Measurements from ENCODE around the gene CSGALNACT2. TPM values are rescaled to one million over a fixed set of nuclear protein-coding genes. Genes with fewer than 3 reads are reported as not detected.

Gene CSGALNACT2
- total RNA-seq, 2 experiments from 2014 or later: 38.0 to 39.7 TPM

GRCh38 chr10:43208147-43209073 is 70.2 kb downstream of the CSGALNACT2 start:
- Mint-ChIP-seq H3K4me1 (peaks cover 4% of the 10 kb centered on the region), H3K9me3 (ENCODE audit: low read depth) (no peaks in the 10 kb centered on the region), H3K4me3 (no peak overlapping the region), H3K27ac (no peak overlapping the region), H3K36me3 (no peaks in the 10 kb centered on the region), H3K27me3 (no peaks in the 10 kb centered on the region)
- CTCF ChIA-PET: interaction anchor here (10.8 kb wide), 1 partner anchor 12 kb away, joined by 176 read pairs; no protein-coding TSS in a partner anchor
- DNase-seq (peak; percentile 38), ATAC-seq (no peak)

GRCh38 chr10:43209074-43209455 is 70.8 kb downstream of the CSGALNACT2 start:
- no peaks in the 10 kb centered on the region for H3K36me3 Mint-ChIP-seq
- no peaks in the 10 kb centered on the region for H3K9me3 Mint-ChIP-seq (ENCODE audit: low read depth)
- DNase-seq (no peak), ATAC-seq (no peak)
- H3K4me3 Mint-ChIP-seq: no peak overlapping the region
- CTCF ChIA-PET: no interaction called here
- H3K27ac Mint-ChIP-seq: no peak overlapping the region
- H3K4me1 Mint-ChIP-seq: peaks cover 4% of the 10 kb centered on the region
- no peaks in the 10 kb centered on the region for H3K27me3 Mint-ChIP-seq

GRCh38 chr10:43209651-43210141 is 71.5 kb downstream of the CSGALNACT2 start:
- no peaks in the 10 kb centered on the region for H3K9me3 Mint-ChIP-seq (ENCODE audit: low read depth)
- CTCF ChIA-PET: interaction anchor here (1.6 kb wide), 1 partner anchor 8 kb away, joined by 6 read pairs; no protein-coding TSS in a partner anchor
- H3K4me1 Mint-ChIP-seq: peaks cover 4% of the 10 kb centered on the region
- no peak for ATAC-seq
- peak; percentile 21 for DNase-seq
- no peaks in the 10 kb centered on the region for H3K27me3 Mint-ChIP-seq
- H3K36me3 Mint-ChIP-seq: no peaks in the 10 kb centered on the region
- no peak overlapping the region for H3K27ac Mint-ChIP-seq
- no peak overlapping the region for H3K4me3 Mint-ChIP-seq

- Mint-ChIP-seq H3K9me3 (ENCODE audit: low read depth) (no peaks in the 10 kb centered on the region), H3K36me3 (no peaks in the 10 kb centered on the region), H3K27ac (no peak overlapping the region), H3K4me1 (no peaks in the 10 kb centered on the region), H3K4me3 (no peak overlapping the region), H3K27me3 (no peaks in the 10 kb centered on the region)
- ATAC-seq (no peak), DNase-seq (no peak)
- CTCF ChIA-PET: interaction anchor here (1.6 kb wide), 1 partner anchor 9 kb away, joined by 6 read pairs; no protein-coding TSS in a partner anchor
Observed at GRCh38 chr10:43210556-43210955, 72.3 kb downstream of the CSGALNACT2 start.

GRCh38 chr10:43211030-43211429 is 72.8 kb downstream of the CSGALNACT2 start:
- no peaks in the 10 kb centered on the region for H3K27me3 Mint-ChIP-seq
- no peaks in the 10 kb centered on the region for H3K9me3 Mint-ChIP-seq (ENCODE audit: low read depth)
- no peak overlapping the region for H3K4me3 Mint-ChIP-seq
- DNase-seq (no peak), ATAC-seq (no peak)
- no peak overlapping the region for H3K27ac Mint-ChIP-seq
- no peaks in the 10 kb centered on the region for H3K36me3 Mint-ChIP-seq
- CTCF ChIA-PET: interaction anchor here (1.6 kb wide), 1 partner anchor 10 kb away, joined by 6 read pairs; no protein-coding TSS in a partner anchor
- no peaks in the 10 kb centered on the region for H3K4me1 Mint-ChIP-seq

- Mint-ChIP-seq H3K27ac (no peak overlapping the region), H3K27me3 (no peaks in the 10 kb centered on the region), H3K36me3 (no peaks in the 10 kb centered on the region), H3K4me3 (no peak overlapping the region), H3K4me1 (no peaks in the 10 kb centered on the region), H3K9me3 (ENCODE audit: low read depth) (no peaks in the 10 kb centered on the region)
- CTCF ChIA-PET: no interaction called here
- ATAC-seq: no peak
- DNase-seq: no peak
Observed at GRCh38 chr10:43211431-43212042, 73.3 kb downstream of the CSGALNACT2 start.

GRCh38 chr10:43212043-43212721 is 73.9 kb downstream of the CSGALNACT2 start:
- Mint-ChIP-seq H3K4me3 (no peak overlapping the region), H3K36me3 (no peaks in the 10 kb centered on the region), H3K4me1 (no peaks in the 10 kb centered on the region), H3K9me3 (ENCODE audit: low read depth) (no peaks in the 10 kb centered on the region), H3K27ac (no peak overlapping the region), H3K27me3 (no peaks in the 10 kb centered on the region)
- DNase-seq (no peak), ATAC-seq (no peak)
- CTCF ChIA-PET: interaction anchor here (16.8 kb wide), 1 partner anchor 10 kb away, joined by 176 read pairs; no protein-coding TSS in a partner anchor

- no peak overlapping the region for H3K4me3 Mint-ChIP-seq
- H3K36me3 Mint-ChIP-seq: no peaks in the 10 kb centered on the region
- no peak for DNase-seq
- CTCF ChIA-PET: interaction anchor here (0.6 to 16.8 kb wide), 3 partner anchors 9 to 200 kb away, joined by 3 to 176 read pairs (median 3); no protein-coding TSS in a partner anchor
- no peak overlapping the region for H3K27ac Mint-ChIP-seq
- no peak for ATAC-seq
- no peaks in the 10 kb centered on the region for H3K4me1 Mint-ChIP-seq
- H3K27me3 Mint-ChIP-seq: no peaks in the 10 kb centered on the region
- no peaks in the 10 kb centered on the region for H3K9me3 Mint-ChIP-seq (ENCODE audit: low read depth)
Observed at GRCh38 chr10:43214071-43214955, 76.1 kb downstream of the CSGALNACT2 start.

GRCh38 chr10:43214956-43215561 is 76.8 kb downstream of the CSGALNACT2 start:
- no peaks in the 10 kb centered on the region for H3K27me3 Mint-ChIP-seq
- CTCF ChIA-PET: interaction anchor here (1.3 to 16.8 kb wide), 2 partner anchors 8 to 12 kb away, joined by 3 to 176 read pairs; no protein-coding TSS in a partner anchor
- no peak overlapping the region for H3K27ac Mint-ChIP-seq
- H3K9me3 Mint-ChIP-seq (ENCODE audit: low read depth): no peaks in the 10 kb centered on the region
- H3K36me3 Mint-ChIP-seq: no peaks in the 10 kb centered on the region
- DNase-seq: no peak
- H3K4me1 Mint-ChIP-seq: no peaks in the 10 kb centered on the region
- no peak for ATAC-seq
- H3K4me3 Mint-ChIP-seq: no peak overlapping the region

GRCh38 chr10:43215758-43216455 is 77.7 kb downstream of the CSGALNACT2 start:
- H3K36me3 Mint-ChIP-seq: no peaks in the 10 kb centered on the region
- H3K9me3 Mint-ChIP-seq (ENCODE audit: low read depth): no peaks in the 10 kb centered on the region
- no peaks in the 10 kb centered on the region for H3K27me3 Mint-ChIP-seq
- ATAC-seq (no peak), DNase-seq (no peak)
- no peak overlapping the region for H3K27ac Mint-ChIP-seq
- H3K4me3 Mint-ChIP-seq: no peak overlapping the region
- H3K4me1 Mint-ChIP-seq: peaks cover under 1% of the 10 kb centered on the region
- CTCF ChIA-PET: interaction anchor here (2.9 to 16.8 kb wide), 2 partner anchors 13 to 23 kb away, joined by 7 to 176 read pairs; no protein-coding TSS in a partner anchor

- no peaks in the 10 kb centered on the region for H3K27me3 Mint-ChIP-seq
- no peak overlapping the region for H3K27ac Mint-ChIP-seq
- CTCF ChIA-PET: interaction anchor here (0.7 to 16.8 kb wide), 3 partner anchors 14 to 39 kb away, joined by 3 to 176 read pairs (median 7); no protein-coding TSS in a partner anchor
- peaks cover 8% of the 10 kb centered on the region for H3K4me1 Mint-ChIP-seq
- H3K9me3 Mint-ChIP-seq (ENCODE audit: low read depth): no peaks in the 10 kb centered on the region
- H3K36me3 Mint-ChIP-seq: no peaks in the 10 kb centered on the region
- ATAC-seq (no peak), DNase-seq (no peak)
- no peak overlapping the region for H3K4me3 Mint-ChIP-seq
Observed at GRCh38 chr10:43216931-43217562, 78.8 kb downstream of the CSGALNACT2 start.

All from activated CD8-positive, alpha-beta memory T cell treated with anti-CD3 and anti-CD28 coated beads, Interleukin-2, amount 10 ng/mL, durations not matched to agents 7 days and 5 days (primary cell).